NCI-H1436 treated with DMSO at 0.1 percent for 48 hours (cell line): ENCODE results near the gene LGI2.

Experiments
- DNase-seq: peaks from one replicate; lab custom pipeline; 2025; lab: John Stamatoyannopoulos, UW

LGI2 gene

DNA sequence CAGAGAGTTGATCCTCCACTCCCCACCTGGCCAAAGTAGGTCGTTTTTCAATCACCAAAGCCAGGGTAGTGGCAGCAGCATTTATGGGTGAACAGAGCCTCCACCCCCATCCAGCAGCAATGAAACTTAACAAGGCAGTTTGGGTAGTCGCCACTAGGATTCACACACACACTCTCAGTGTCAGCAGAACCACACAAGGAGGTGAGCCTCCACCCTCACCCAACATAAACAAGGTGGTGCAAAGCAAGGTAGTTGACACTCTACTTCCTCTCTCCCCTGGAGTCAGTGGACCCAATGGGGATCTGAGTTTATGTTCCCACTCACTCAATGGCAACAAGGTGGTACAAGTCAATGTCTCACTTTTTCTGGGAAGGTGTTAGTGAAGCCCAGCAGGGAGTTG, 67.5 kb downstream of the LGI2 start:
- no peak for DNase-seq

DNA sequence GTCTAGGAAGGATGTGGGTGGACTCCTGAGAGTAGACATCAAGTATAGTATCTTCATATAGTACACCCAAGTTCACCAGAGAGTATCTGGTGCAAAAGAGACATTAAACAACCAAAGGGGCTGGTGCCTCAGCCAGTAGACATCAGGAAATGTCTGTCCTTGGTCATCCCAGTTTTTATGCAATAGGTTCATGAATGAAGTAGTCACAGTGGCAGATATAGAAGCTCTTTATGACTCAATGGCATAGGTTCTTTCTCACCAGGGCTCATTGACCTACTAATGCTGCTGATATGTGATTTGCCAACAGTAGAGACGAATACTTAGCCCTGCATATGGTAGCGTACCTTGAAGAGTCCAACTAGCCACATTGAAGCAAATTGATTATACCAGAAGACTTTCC, 72.9 kb downstream of the LGI2 start:
- no peak for DNase-seq

DNA sequence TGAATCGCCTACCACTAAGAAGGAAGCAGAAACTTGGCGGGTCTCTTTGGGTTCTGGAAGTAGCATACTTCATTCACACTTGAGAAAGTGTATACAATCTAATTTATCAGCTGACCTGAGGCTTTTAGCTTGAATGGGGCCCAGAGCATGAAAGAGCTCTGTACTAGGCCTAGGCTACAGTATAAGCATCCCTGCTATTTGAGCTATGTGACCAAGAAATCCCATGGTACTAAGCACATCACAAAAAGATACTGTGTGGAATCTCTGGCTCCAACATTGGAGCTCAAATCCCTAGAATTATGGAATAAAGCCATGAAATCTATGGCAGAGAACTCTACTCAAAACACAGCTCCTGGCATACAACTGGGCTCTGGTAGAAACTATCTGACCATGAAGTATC, 74.0 kb downstream of the LGI2 start:
- no peak for DNase-seq

- DNase-seq = no peak
Observed at GRCh38 chr4:24956091-24956490, 74.7 kb downstream of the LGI2 start.

DNA sequence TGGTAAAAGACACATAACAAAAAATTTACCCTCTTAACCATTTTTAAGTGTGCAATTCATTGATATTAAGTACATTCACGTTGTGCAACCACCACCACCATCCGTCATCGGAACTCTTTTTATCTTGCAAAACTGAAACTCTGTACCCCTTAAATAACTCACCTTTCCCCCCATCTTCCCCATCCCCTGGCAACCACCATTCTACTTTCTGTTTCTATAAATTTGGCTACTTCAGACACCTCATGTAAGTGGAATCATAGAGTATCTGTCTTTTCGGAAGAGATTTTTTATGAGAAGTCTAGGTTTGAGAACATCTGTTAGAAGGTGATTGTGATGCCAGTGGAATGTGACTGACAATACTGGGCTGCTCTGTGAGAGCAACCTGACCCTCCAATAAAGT, 78.1 kb downstream of the LGI2 start:
- no peak for DNase-seq

GRCh38 chr4:24949970-24950369, 80.8 kb downstream of the LGI2 start:
- DNase-seq = no peak
